Mammary epithelial cell (primary cell): Measurements from ENCODE around the gene AKAP12.

Experiments used
- EZH2 ChIP-seq: IDR thresholded peaks from 2 replicates; pipeline ENCODE4 v1.6.1; 2012; ENCODE audit warnings: low read length, inconsistent platforms, borderline replicate concordance
- TF ChIP-seq, protein P1 (sequence below), 2 donors: IDR thresholded peaks in 1 of 2; conservative IDR thresholded peaks in 1 of 2; 2 replicates each; pipeline ENCODE4 v1.5.1; 2011 to 2012; ENCODE audit warnings: inconsistent platforms in 2 of 2, low read length in 2 of 2, mild to moderate bottlenecking in 2 of 2, control low read depth in 1 of 2, low read depth in 1 of 2; ENCODE audit not compliant: insufficient read depth in 1 of 2; ENCODE audit errors: extremely low read depth in 1 of 2

DNA sequence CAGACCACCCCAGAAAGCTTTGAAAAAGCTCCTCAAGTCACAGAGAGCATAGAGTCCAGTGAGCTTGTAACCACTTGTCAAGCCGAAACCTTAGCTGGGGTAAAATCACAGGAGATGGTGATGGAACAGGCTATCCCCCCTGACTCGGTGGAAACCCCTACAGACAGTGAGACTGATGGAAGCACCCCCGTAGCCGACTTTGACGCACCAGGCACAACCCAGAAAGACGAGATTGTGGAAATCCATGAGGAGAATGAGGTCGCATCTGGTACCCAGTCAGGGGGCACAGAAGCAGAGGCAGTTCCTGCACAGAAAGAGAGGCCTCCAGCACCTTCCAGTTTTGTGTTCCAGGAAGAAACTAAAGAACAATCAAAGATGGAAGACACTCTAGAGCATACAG lies 112.0 kb downstream of the AKAP12 start:
- TF ChIP-seq, protein P1, sequence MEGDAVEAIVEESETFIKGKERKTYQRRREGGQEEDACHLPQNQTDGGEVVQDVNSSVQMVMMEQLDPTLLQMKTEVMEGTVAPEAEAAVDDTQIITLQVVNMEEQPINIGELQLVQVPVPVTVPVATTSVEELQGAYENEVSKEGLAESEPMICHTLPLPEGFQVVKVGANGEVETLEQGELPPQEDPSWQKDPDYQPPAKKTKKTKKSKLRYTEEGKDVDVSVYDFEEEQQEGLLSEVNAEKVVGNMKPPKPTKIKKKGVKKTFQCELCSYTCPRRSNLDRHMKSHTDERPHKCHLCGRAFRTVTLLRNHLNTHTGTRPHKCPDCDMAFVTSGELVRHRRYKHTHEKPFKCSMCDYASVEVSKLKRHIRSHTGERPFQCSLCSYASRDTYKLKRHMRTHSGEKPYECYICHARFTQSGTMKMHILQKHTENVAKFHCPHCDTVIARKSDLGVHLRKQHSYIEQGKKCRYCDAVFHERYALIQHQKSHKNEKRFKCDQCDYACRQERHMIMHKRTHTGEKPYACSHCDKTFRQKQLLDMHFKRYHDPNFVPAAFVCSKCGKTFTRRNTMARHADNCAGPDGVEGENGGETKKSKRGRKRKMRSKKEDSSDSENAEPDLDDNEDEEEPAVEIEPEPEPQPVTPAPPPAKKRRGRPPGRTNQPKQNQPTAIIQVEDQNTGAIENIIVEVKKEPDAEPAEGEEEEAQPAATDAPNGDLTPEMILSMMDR (conservative IDR thresholded peaks at IDR 0.05 in 1 of 2, IDR thresholded peaks at IDR 0.05 in 1 of 2; ENCODE audit: extremely low read depth in 1 of 2, insufficient read depth in 1 of 2, low read depth in 1 of 2, low read length in 2 of 2): no peak
- TF ChIP-seq EZH2: no peak
